Smooth muscle cell (in vitro differentiated cells): ENCODE results near the gene NIPAL4. TPM values are rescaled to one million over a fixed set of nuclear protein-coding genes. Genes with fewer than 3 reads are reported as not detected.

Experiments
- DNase-seq: peaks from one replicate; lab custom pipeline; 2025; ENCODE audit not compliant: unreplicated experiment; lab: John Stamatoyannopoulos, UW
- H2AFZ ChIP-seq: fragments of 200-600 bp; sonication (generic); 2 replicates; pipeline ENCODE4 v1.6.0; 2016; ENCODE audit warnings: antibody characterized with exemption, low read depth, mild to moderate bottlenecking
- H3F3A ChIP-seq: fragments of 200-600 bp; sonication (generic); 2 replicates; pipeline ENCODE4 v1.6.0; 2017; ENCODE audit warnings: antibody characterized with exemption, low read depth
- H3K27ac ChIP-seq: fragments of 200-600 bp; sonication (generic); 2 replicates; pipeline ENCODE4 v1.5.1; 2016; ENCODE audit warnings: low read depth, mild to moderate bottlenecking
- H3K27me3 ChIP-seq: fragments of 200-600 bp; sonication (generic); 2 replicates; pipeline ENCODE4 v1.6.1; 2016; ENCODE audit warnings: low read depth, mild to moderate bottlenecking
- H3K36me3 ChIP-seq: fragments of 200-600 bp; sonication (generic); 2 replicates; pipeline ENCODE4 v1.5.1; 2016; ENCODE audit warnings: low read depth
- H3K4me1 ChIP-seq: fragments of 200-600 bp; sonication (generic); 2 replicates; pipeline ENCODE4 v1.5.1; 2016; ENCODE audit warnings: low read depth
- H3K4me2 ChIP-seq: fragments of 200-600 bp; sonication (generic); 2 replicates; pipeline ENCODE4 v1.6.0; 2016; ENCODE audit warnings: mild to moderate bottlenecking
- H3K4me3 ChIP-seq: fragments of 200-600 bp; sonication (generic); 2 replicates; pipeline ENCODE4 v1.5.1; 2016; ENCODE audit warnings: mild to moderate bottlenecking
- H3K79me2 ChIP-seq: fragments of 200-600 bp; sonication (generic); 2 replicates; pipeline ENCODE4 v1.6.0; 2016; ENCODE audit warnings: low read depth, mild to moderate bottlenecking
- H3K9ac ChIP-seq: fragments of 200-600 bp; sonication (generic); 2 replicates; pipeline ENCODE4 v1.6.0; 2016; ENCODE audit warnings: low read depth
- H3K9me3 ChIP-seq: fragments of 200-600 bp; sonication (generic); replicated peaks from 2 replicates; pipeline ENCODE4 v1.5.1; 2016; ENCODE audit warnings: low read depth
- H4K20me1 ChIP-seq: fragments of 200-600 bp; sonication (generic); 2 replicates; pipeline ENCODE4 v1.6.0; 2016; ENCODE audit warnings: low read depth
- WGBS: methylation state at CpG from one replicate; pipeline ENCODE4 v1.1.7; 2016; ENCODE audit warnings: low lambda C conversion rate; 5-methylcytosine and 5-hydroxymethylcytosine counted together
- polyA plus RNA-seq: library from polyadenylated mRNA; unstranded; fragments of >200 nt; fragmentation: Nextera tagmentation; extraction: Ambion mirVana; gene quantifications from 2 replicates; pipeline ENCODE4 v1.2.1, GENCODE V29; 2016
- total RNA-seq: library from RNA; depleted of rRNA; stranded (reverse); fragments of >200 nt; gene quantifications from 2 replicates; pipeline ENCODE4 v1.2.3, GENCODE V29; 2014
- TF ChIP-seq, protein P1 (sequence below): fragments of 200-600 bp; sonication (generic); IDR thresholded peaks from 2 replicates; pipeline ENCODE4 v1.5.1; 2017; ENCODE audit warnings: borderline replicate concordance, mild to moderate bottlenecking, antibody characterized with exemption; ENCODE audit not compliant: insufficient read depth, poor library complexity, severe bottlenecking

The NIPAL4 gene
- total and polyA plus RNA-seq, 2 experiments from 2014 or later, result 0.37 to 6.9 TPM

DNA sequence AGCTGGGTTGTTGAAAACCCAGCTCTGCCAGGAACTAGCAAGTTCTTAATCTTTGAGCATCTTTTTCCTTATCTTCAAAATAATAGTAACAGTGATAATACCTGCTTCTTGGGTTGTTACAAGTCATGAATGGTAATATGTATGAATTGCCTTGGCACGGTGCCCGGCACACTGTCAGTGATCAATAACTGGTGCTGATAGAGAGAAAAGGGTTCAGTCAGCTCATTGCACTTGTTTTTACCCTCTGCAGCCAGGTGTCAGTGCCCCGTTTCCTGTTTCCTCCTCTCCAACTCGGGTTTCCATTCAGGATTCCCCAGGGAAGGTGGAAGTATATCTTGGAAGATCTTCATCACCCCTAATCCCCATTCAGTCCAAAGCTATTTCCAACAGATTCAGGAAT, 15.8 kb upstream of the NIPAL4 start:
- TF ChIP-seq, protein P1, sequence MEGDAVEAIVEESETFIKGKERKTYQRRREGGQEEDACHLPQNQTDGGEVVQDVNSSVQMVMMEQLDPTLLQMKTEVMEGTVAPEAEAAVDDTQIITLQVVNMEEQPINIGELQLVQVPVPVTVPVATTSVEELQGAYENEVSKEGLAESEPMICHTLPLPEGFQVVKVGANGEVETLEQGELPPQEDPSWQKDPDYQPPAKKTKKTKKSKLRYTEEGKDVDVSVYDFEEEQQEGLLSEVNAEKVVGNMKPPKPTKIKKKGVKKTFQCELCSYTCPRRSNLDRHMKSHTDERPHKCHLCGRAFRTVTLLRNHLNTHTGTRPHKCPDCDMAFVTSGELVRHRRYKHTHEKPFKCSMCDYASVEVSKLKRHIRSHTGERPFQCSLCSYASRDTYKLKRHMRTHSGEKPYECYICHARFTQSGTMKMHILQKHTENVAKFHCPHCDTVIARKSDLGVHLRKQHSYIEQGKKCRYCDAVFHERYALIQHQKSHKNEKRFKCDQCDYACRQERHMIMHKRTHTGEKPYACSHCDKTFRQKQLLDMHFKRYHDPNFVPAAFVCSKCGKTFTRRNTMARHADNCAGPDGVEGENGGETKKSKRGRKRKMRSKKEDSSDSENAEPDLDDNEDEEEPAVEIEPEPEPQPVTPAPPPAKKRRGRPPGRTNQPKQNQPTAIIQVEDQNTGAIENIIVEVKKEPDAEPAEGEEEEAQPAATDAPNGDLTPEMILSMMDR, result no peak
- Histone ChIP-seq H3F3A (no peaks in the 10 kb centered on the region), H3K4me1 (no peaks in the 10 kb centered on the region), H3K36me3 (no peaks in the 10 kb centered on the region), H2AFZ (no peak overlapping the region), H4K20me1 (no peaks in the 10 kb centered on the region), H3K9ac (no peak overlapping the region), H3K4me2 (no peak overlapping the region), H3K9me3 (no peaks in the 10 kb centered on the region), H3K79me2 (no peaks in the 10 kb centered on the region), H3K4me3 (no peak overlapping the region), H3K27me3 (no peaks in the 10 kb centered on the region), H3K27ac (no peak overlapping the region)
- 84% methylated on average over 4 of the region's 4 CpGs for WGBS
- no peak for DNase-seq

DNA sequence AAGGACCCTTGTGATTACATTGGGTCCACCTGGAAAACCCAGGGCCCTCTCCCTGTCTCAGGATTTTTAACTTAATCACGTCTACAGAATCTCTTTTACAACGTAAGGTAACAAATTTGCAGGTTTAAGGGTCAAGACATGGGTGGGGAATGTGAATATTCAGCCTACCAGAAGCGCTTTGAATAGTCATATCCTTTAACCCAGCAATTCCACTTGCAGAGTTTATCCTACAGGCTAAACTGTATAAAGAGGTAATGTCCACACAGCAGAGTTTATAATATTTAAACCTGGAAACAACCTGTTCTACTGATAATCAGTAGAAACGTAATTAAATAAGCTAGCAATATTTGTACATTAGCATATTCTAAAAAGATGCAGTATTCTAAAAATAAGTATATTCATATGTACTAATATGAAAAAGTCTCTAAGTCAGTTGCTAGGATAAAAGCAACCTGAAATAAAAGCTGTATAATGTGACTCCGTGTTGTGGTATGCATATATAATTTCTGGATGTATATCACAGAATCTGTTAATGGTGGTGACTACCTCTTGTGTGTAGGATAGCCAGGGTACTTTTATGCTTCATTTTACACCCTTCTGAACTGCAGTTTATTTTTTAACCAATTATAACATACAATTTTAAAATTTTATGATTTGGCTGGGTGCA, 14.1 kb upstream of the NIPAL4 start:
- Histone ChIP-seq H3K27ac (no peak overlapping the region), H3K79me2 (no peaks in the 10 kb centered on the region), H3K4me2 (no peak overlapping the region), H3K4me1 (no peaks in the 10 kb centered on the region), H3K4me3 (no peak overlapping the region), H3K9ac (no peak overlapping the region), H2AFZ (no peak overlapping the region), H3K36me3 (no peaks in the 10 kb centered on the region), H4K20me1 (no peaks in the 10 kb centered on the region), H3F3A (no peaks in the 10 kb centered on the region), H3K9me3 (no peaks in the 10 kb centered on the region), H3K27me3 (no peaks in the 10 kb centered on the region)
- TF ChIP-seq, protein P1, result no peak
- no peak for DNase-seq
- WGBS, result 92% methylated on average over 5 of the region's 5 CpGs

DNA sequence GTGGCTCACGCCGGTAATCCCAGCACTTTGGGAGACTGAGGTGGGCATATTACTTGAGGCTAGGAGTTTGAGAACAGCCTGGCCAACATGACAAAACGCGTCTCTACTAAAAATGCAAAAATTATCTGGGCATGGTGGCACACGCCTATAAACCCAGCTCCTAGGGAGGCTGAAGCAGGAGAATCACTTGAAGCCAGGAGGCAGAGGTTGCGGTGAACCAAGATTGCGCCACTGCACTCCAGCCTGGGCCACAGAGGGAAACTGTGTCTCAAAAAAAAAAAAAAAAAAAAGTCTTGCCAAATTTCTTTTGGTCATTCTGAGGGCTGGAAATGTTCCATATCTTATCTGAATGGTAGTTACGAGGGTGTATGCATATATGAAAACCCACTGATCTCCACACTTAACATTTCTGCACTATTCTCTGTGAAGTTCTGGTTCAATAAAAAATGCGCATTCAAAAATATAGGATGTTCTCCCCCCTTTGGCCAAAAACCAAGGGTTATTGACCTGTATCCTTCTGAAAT, 13.5 kb upstream of the NIPAL4 start:
- H3K36me3 ChIP-seq, result no peaks in the 10 kb centered on the region
- no peak overlapping the region for H3K4me3 ChIP-seq
- H3K4me1 ChIP-seq, result no peaks in the 10 kb centered on the region
- TF ChIP-seq, protein P1, result no peak
- no peaks in the 10 kb centered on the region for H3K27me3 ChIP-seq
- DNase-seq, result no peak
- H4K20me1 ChIP-seq, result no peaks in the 10 kb centered on the region
- no peaks in the 10 kb centered on the region for H3K79me2 ChIP-seq
- H3K27ac ChIP-seq, result no peak overlapping the region
- no peaks in the 10 kb centered on the region for H3F3A ChIP-seq
- 86% methylated on average over 9 of the region's 9 CpGs for whole genome bisulfite sequencing
- no peaks in the 10 kb centered on the region for H3K9me3 ChIP-seq
- H3K4me2 ChIP-seq, result no peak overlapping the region
- no peak overlapping the region for H2AFZ ChIP-seq
- no peak overlapping the region for H3K9ac ChIP-seq

DNA sequence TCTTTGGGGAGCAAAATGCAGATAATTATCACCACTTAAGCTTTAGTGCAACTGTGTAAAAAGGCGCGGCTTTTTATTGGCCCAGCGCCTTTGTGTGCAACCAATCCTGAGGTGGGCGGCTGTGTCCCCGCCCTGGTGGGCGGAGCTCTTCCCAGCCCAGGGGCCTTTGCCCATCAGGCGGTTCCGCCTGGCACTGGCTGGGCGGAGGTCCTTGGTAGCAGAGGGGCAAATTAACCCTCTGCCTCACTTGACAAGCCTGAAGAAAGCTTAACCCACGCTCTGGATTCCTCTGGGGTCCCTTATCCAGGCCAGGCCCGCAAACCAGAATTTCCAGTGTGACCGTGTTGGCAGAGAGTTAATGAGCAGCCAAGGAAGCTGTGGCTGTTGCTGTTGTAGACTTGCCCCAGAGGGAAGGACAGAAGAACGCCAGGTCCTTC, 12.8 kb upstream of the NIPAL4 start:
- no peak overlapping the region for H3K4me2 ChIP-seq
- no peaks in the 10 kb centered on the region for H4K20me1 ChIP-seq
- WGBS, result 84% methylated on average over 13 of the region's 13 CpGs
- no peak for DNase-seq
- no peak overlapping the region for H2AFZ ChIP-seq
- no peaks in the 10 kb centered on the region for H3K36me3 ChIP-seq
- no peaks in the 10 kb centered on the region for H3F3A ChIP-seq
- no peak overlapping the region for H3K9ac ChIP-seq
- TF ChIP-seq, protein P1, result no peak
- no peaks in the 10 kb centered on the region for H3K27me3 ChIP-seq
- H3K4me3 ChIP-seq, result no peak overlapping the region
- H3K27ac ChIP-seq, result no peak overlapping the region
- H3K4me1 ChIP-seq, result no peaks in the 10 kb centered on the region
- no peaks in the 10 kb centered on the region for H3K79me2 ChIP-seq
- H3K9me3 ChIP-seq, result no peaks in the 10 kb centered on the region
